H4 (cell line): ENCODE measurements around the gene F2RL2. TPM values are rescaled to one million over a fixed set of nuclear protein-coding genes. Genes with fewer than 3 reads are reported as not detected.

Experiments
- DNase-seq: peaks from one replicate; pipeline ENCODE4 v3.0.0-alpha.2; 2015; ENCODE audit warnings: low spot score
- total RNA-seq: library from RNA; depleted of rRNA; stranded (reverse); fragments of >200 nt; shearing (Covaris generic); gene quantifications from 2 replicates; pipeline ENCODE4 v1.2.3, GENCODE V29; 2014; rRNA removed

The F2RL2 gene
- total RNA-seq, 1 experiment from 2014 or later = 93.9 TPM

GRCh38 chr5:76583163-76584047 is 39.8 kb downstream of the F2RL2 start:
- DNase-seq = no peak

GRCh38 chr5:76582230-76583162 is 40.7 kb downstream of the F2RL2 start:
- DNase-seq = peak; percentile 22

GRCh38 chr5:76580981-76581380 is 42.2 kb downstream of the F2RL2 start:
- no peak for DNase-seq

- DNase-seq = no peak
Measured at GRCh38 chr5:76579166-76579937, 43.9 kb downstream of the F2RL2 start.

GRCh38 chr5:76576996-76577395 is 46.2 kb downstream of the F2RL2 start:
- DNase-seq = no peak

- no peak for DNase-seq
Measured at GRCh38 chr5:76576450-76576849, 46.8 kb downstream of the F2RL2 start.

- DNase-seq = no peak
Measured at GRCh38 chr5:76571559-76571958, 51.6 kb downstream of the F2RL2 start.

GRCh38 chr5:76570153-76570552 is 53.0 kb downstream of the F2RL2 start:
- no peak for DNase-seq

Other genes with a start within 250 kb of the F2RL2 start
- gene IQGAP2, start 220.1 kb downstream of the F2RL2 start, total RNA-seq = 3.6 and 4.0 TPM in 2 replicates
- 34.1 and 44.8 TPM in 2 replicates for gene F2R, start 92.7 kb upstream of the F2RL2 start, total RNA-seq
- 48.8 and 59.5 TPM in 2 replicates for gene F2RL1, start 195.6 kb upstream of the F2RL2 start, total RNA-seq
- 0.23 TPM in 1 of 2 replicates, not detected in the other for gene S100Z, start 226.6 kb upstream of the F2RL2 start, total RNA-seq